K562 (cell line): ENCODE results near the gene DHDDS. TPM values are rescaled to one million over a fixed set of nuclear protein-coding genes. Genes with fewer than 3 reads are reported as not detected.

Experiments used
- ATAC-seq: fragments of 200-7000 bp; cut with Tn5 transposase; 3 replicates; pipeline ENCODE4 v1.9.1; 2020; ENCODE audit warnings: moderate library complexity
- BruUV-seq: library from RNA; stranded (reverse); fragments of 400-500 nt; replicated peaks from 2 replicates; lab custom pipeline; 2021; lab: Mats Ljungman, UMichigan
- CTCF ChIA-PET: fragments of 300-600 bp; formaldehyde crosslinking; extraction: SDS; loops from one replicate; lab custom pipeline; 2021; ENCODE audit warnings: low intra/inter-chr PET ratio; lab: Yijun Ruan, JAX
- POLR2A ChIA-PET: fragments of 300-600, 350-650 bp; sonication (Branson Sonifier 250); formaldehyde crosslinking; extraction: SDS; loops from one replicate; lab custom pipeline; 2021; ENCODE audit warnings: antibody characterized with exemption, inconsistent platforms; lab: Yijun Ruan, JAX
- DNase-seq, 4 experiments: peaks; one replicate each; pipeline versions ENCODE4 v3.0.0 to v3.0.0-alpha.2; 2011 to 2018; ENCODE audit warnings: low spot score in 3 of 4, mixed read lengths in 3 of 4; ENCODE audit errors: extremely low read depth in 1 of 4
- FAIRE-seq: peaks from 2 replicates; lab custom pipeline; 2011; peaks lifted over from hg19 to GRCh38; lab: Jason Lieb, UNC
- H2AFZ ChIP-seq: 2 replicates; pipeline ENCODE4 v1.6.0; 2011; ENCODE audit warnings: low read depth, low read length, control low read depth, inconsistent platforms
- H3K27ac ChIP-seq: fragments of 200-600 bp; 3 replicates; pipeline ENCODE4 v1.8.0; 2011; ENCODE audit warnings: low read depth, mild to moderate bottlenecking, control low read depth, inconsistent platforms, low read length, moderate library complexity, mixed read lengths; ENCODE audit errors: extremely low read depth
- H3K27me3 ChIP-seq, 2 experiments: fragments of 300-600 bp in 1 of 2; 2 replicates in 1 of 2; 3 replicates in 1 of 2; pipeline versions ENCODE4 v1.6.0 to v1.8.0; 2011; ENCODE audit warnings: inconsistent platforms in 2 of 2, low read length in 2 of 2, mild to moderate bottlenecking in 1 of 2, mixed read lengths in 1 of 2, moderate library complexity in 1 of 2; ENCODE audit not compliant: control insufficient read depth in 2 of 2, insufficient read depth in 2 of 2
- H3K36me3 ChIP-seq: fragments of 300-600 bp; 3 replicates; pipeline ENCODE4 v1.8.0; 2011; ENCODE audit warnings: mild to moderate bottlenecking, low read length, inconsistent platforms; ENCODE audit not compliant: control insufficient read depth, insufficient read depth
- H3K4me1 ChIP-seq, 2 experiments: fragments of 200-600 bp in 1 of 2; replicated peaks in 1 of 2; 2 replicates in 1 of 2; 3 replicates in 1 of 2; pipeline versions ENCODE4 v1.5.1 to v1.8.0; 2011; ENCODE audit warnings: inconsistent platforms in 2 of 2, low read length in 2 of 2, mild to moderate bottlenecking in 1 of 2, mixed read lengths in 1 of 2, moderate library complexity in 1 of 2; ENCODE audit not compliant: control insufficient read depth in 2 of 2, insufficient read depth in 2 of 2
- H3K4me2 ChIP-seq: 2 replicates; pipeline ENCODE4 v1.6.1; 2011; ENCODE audit warnings: low read length, control low read depth, inconsistent platforms, mixed read lengths; ENCODE audit not compliant: insufficient read depth
- H3K4me3 ChIP-seq: fragments of 200-600 bp; sonication (generic), shearing (Covaris generic); 2 replicates; pipeline ENCODE4 v1.5.1; 2016; ENCODE audit warnings: control low read depth, inconsistent platforms
- H3K79me2 ChIP-seq: fragments of 200-600 bp; 3 replicates; pipeline ENCODE4 v1.8.0; 2011; ENCODE audit warnings: low read length, inconsistent platforms; ENCODE audit not compliant: control insufficient read depth, insufficient read depth
- H3K9ac ChIP-seq, 2 experiments: 2 replicates each; pipeline versions ENCODE4 v1.6.0 to v1.6.1; 2011; ENCODE audit warnings: low read depth in 2 of 2, low read length in 2 of 2, control low read depth in 1 of 2, inconsistent platforms in 1 of 2, mild to moderate bottlenecking in 1 of 2, mixed read lengths in 1 of 2; ENCODE audit not compliant: insufficient read depth in 1 of 2
- H3K9me1 ChIP-seq: one replicate; pipeline ENCODE4 v1.6.0; 2011; ENCODE audit warnings: inconsistent platforms, mild to moderate bottlenecking, low read length, moderate library complexity; ENCODE audit not compliant: control insufficient read depth, insufficient read depth
- H3K9me3 ChIP-seq: replicated peaks from 2 replicates; pipeline ENCODE4 v1.5.1; 2011; ENCODE audit warnings: low read depth, low read length, inconsistent platforms; ENCODE audit not compliant: control insufficient read depth, insufficient read depth
- H4K20me1 ChIP-seq: replicated peaks from 2 replicates; pipeline ENCODE4 v1.6.1; 2011; ENCODE audit warnings: low read length, inconsistent platforms, mixed read lengths; ENCODE audit not compliant: control insufficient read depth, insufficient read depth
- DACH1 ChIP-seq: fragments of 450-650 bp; IDR thresholded peaks from 2 replicates; pipeline ENCODE4 v1.6.1; 2018; ENCODE audit not compliant: partially characterized antibody
- E2F1 ChIP-seq: sonication (generic); formaldehyde crosslinking; IDR thresholded peaks from 2 replicates; pipeline ENCODE4 v1.8.1; 2023; ENCODE audit warnings: mild to moderate bottlenecking, missing genetic modification reagents, moderate library complexity
- ERF ChIP-seq: fragments of 450-650 bp; formaldehyde crosslinking; IDR thresholded peaks from 2 replicates; pipeline ENCODE4 v1.4.0; 2020; ENCODE audit warnings: mild to moderate bottlenecking, mixed read lengths
- FOXA3 ChIP-seq, 2 experiments: fragments of 450-650 bp in 1 of 2; sonication (generic) in 1 of 2; formaldehyde crosslinking; IDR thresholded peaks in 1 of 2; conservative IDR thresholded peaks in 1 of 2; 2 replicates each; pipeline versions ENCODE4 v1.4.0 to v1.8.0; 2020 to 2022; ENCODE audit warnings: mild to moderate bottlenecking in 2 of 2, missing genetic modification reagents in 1 of 2
- FOXO4 ChIP-seq: fragments of 450-650 bp; formaldehyde crosslinking; IDR thresholded peaks from 2 replicates; pipeline ENCODE4 v1.4.0; 2020; ENCODE audit warnings: mild to moderate bottlenecking, moderate library complexity
- ILF3 ChIP-seq: fragments of 450-650 bp; IDR thresholded peaks from 2 replicates; pipeline ENCODE4 v1.6.1; 2018; ENCODE audit warnings: antibody characterized with exemption, mild to moderate bottlenecking, moderate library complexity, borderline replicate concordance
- MXD1 ChIP-seq: fragments of 250-450 bp; sonication (Bioruptor Pico); IDR thresholded peaks from 2 replicates; pipeline ENCODE4 v1.8.0; 2021; ENCODE audit warnings: borderline replicate concordance, mild to moderate bottlenecking, moderate library complexity; ENCODE audit not compliant: poor library complexity, severe bottlenecking
- PRMT5 ChIP-seq: sonication (generic); formaldehyde crosslinking; IDR thresholded peaks from 2 replicates; pipeline ENCODE4 v1.5.0; 2020; ENCODE audit warnings: missing genetic modification reagents
- STAT5A ChIP-seq: IDR thresholded peaks from 2 replicates; pipeline ENCODE4 v1.6.1; 2012; ENCODE audit warnings: low read length, inconsistent platforms, borderline replicate concordance
- TEAD1 ChIP-seq, 2 experiments: fragments of 450-650 bp in 1 of 2; sonication (generic) in 1 of 2; formaldehyde crosslinking; IDR thresholded peaks; 2 replicates each; pipeline versions ENCODE4 v1.4.0 to v1.8.0; 2020 to 2022; ENCODE audit warnings: mild to moderate bottlenecking in 2 of 2, missing genetic modification reagents in 1 of 2
- TSC22D4 ChIP-seq: fragments of 450-650 bp; IDR thresholded peaks from 2 replicates; pipeline ENCODE4 v1.6.1; 2016; ENCODE audit warnings: missing genetic modification characterization, missing biosample characterization, control low read depth
- ZFPM2 ChIP-seq: fragments of 250-450 bp; sonication (Bioruptor Pico); IDR thresholded peaks from 2 replicates; pipeline ENCODE4 v1.5.1; 2022; ENCODE audit warnings: mild to moderate bottlenecking
- ZNF174 ChIP-seq: fragments of 250-450 bp; sonication (Bioruptor Pico); IDR thresholded peaks from 2 replicates; pipeline ENCODE4 v1.4.0; 2020; ENCODE audit warnings: mild to moderate bottlenecking
- ZNF263 ChIP-seq: sonication (generic); formaldehyde crosslinking; IDR thresholded peaks from 2 replicates; pipeline ENCODE4 v1.8.0; 2022; ENCODE audit warnings: mild to moderate bottlenecking, missing genetic modification reagents, borderline replicate concordance
- ZNF561 ChIP-seq: fragments of 450-650 bp; formaldehyde crosslinking; conservative IDR thresholded peaks from 2 replicates; pipeline ENCODE4 v1.4.0; 2020; ENCODE audit warnings: mild to moderate bottlenecking, moderate library complexity
- WGBS: fragments of 100-300 bp; shearing (Covaris generic); methylation state at CpG from one replicate; pipeline ENCODE4 v1.1.6; 2016; ENCODE audit warnings: low coverage, mixed read lengths; ENCODE audit not compliant: insufficient coverage; ENCODE audit errors: missing lambda C conversion rate; 5-methylcytosine and 5-hydroxymethylcytosine counted together
- in situ Hi-C: fragments of 300-500 bp; cut with MboI; formaldehyde crosslinking; loops from 4 replicates; pipeline ENCODE4 v1.15.0; 2018; ENCODE audit warnings: inconsistent platforms, mixed read lengths
- intact Hi-C: fragments of 100-400 bp; cut with micrococcal nuclease; formaldehyde crosslinking; loops from 2 replicates; pipeline ENCODE4 v1.14.2; 2022
- polyA plus RNA-seq, 8 experiments: library from polyadenylated mRNA; depleted of rRNA in 4 of 8; stranded (reverse) in 5 of 8; unstranded in 3 of 8; fragments of >200 nt; fragmentation: Nextera tagmentation in 2 of 8; fragmentation: Illumina TruSeq in 1 of 8; extraction: Ambion mirVana in 2 of 8; extraction: Trizol in 1 of 8; gene quantifications; 2 replicates each; pipeline versions ENCODE4 v1.2.1 to v1.2.3, GENCODE V29; 2011 to 2014; ENCODE audit warnings: inconsistent platforms in 1 of 8, missing spikeins in 1 of 8
- total RNA-seq, 7 experiments: library from RNA; depleted of rRNA in 6 of 7; stranded (reverse); fragments of >200 nt in 6 of 7; fragmentation: Illumina TruSeq in 2 of 7; extraction: Trizol in 2 of 7; gene quantifications; 2 replicates each; pipeline versions ENCODE4 v1.2.1 to v1.2.3, GENCODE V29; 2011 to 2021; ENCODE audit warnings: low replicate concordance in 1 of 7
- TF ChIP-seq, protein P1 (sequence below): fragments of 450-650 bp; IDR thresholded peaks from 2 replicates; pipeline ENCODE4 v1.7.1; 2018; ENCODE audit warnings: mild to moderate bottlenecking, low read depth; ENCODE audit not compliant: partially characterized antibody

The DHDDS gene
- total and polyA plus RNA-seq, 9 of the 15 experiments (the other 6 are each of a cell fraction or from before 2014, with no cell fraction given), result 33.3 to 55.0 (median 44.3) TPM

DNA sequence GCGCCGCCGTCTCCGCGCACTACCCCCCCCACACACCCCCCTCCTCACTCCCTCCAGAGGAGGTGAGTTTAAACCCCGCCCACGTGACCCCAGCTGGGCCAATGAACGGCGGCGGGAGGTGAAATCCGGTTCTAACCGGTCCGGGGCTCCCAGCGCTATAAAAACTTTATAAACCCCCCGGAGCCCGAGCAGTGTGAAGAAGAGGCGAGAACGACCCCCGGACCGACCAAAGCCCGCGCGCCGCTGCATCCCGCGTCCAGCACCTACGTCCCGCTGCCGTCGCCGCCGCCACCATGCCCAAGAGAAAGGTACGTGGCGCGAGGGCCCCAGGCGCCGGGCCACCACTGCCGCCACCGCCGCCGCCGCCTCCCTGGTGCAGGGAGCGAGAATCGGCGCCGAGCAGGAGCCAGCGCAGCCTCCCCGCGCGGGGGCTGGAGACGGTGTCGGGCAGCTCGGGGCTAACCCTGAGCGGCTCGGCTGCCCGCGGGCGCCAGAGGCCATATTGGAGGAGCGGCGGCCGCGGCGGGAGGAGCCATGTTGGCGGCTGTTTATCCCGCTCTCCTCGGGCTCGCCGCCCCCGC lies 40.3 kb downstream of the DHDDS start, which contains the start of gene HMGN2:
Gene HMGN2, plus strand, starts transcription at position 121 of the 581 bp plus-strand sequence. Its CDS starts 173 bp downstream, at position 294.
- peak; percentile 91 to 97 (median 94) for DNase-seq
- peaks cover 29 to 30% of the 10 kb centered on the region in 2 experiments; a peak in 4 of 5 replicates for H3K4me1 ChIP-seq
- peaks cover 63% of the 10 kb centered on the region for H3K36me3 ChIP-seq
- H3K9me1 ChIP-seq, result no peaks in the 10 kb centered on the region
- peak within 1 kb of the TSS; percentile 98 to 99 for H3K9ac ChIP-seq
- H3K27me3 ChIP-seq, result no peaks in the 10 kb centered on the region
- BruUV-seq, result no TSS peak
- H3K4me3 ChIP-seq, result peak within 1 kb of the TSS; percentile 95
- ATAC-seq, result peak; percentile 80
- WGBS, result under 1% methylated on average over 35 of the region's 69 CpGs
- CTCF ChIA-PET, result no interaction called here
- POLR2A ChIA-PET, result interaction anchor here (0.5 to 3.8 kb wide), 23 partner anchors 11 to 1018 kb away, joined by 3 to 32 read pairs (median 4); partner anchors contain the start of genes DHDDS and WASF2
- peak within 1 kb of the TSS; percentile 83 for H2AFZ ChIP-seq
- peaks cover 28% of the 10 kb centered on the region for H3K79me2 ChIP-seq
- peak within 1 kb of the TSS; percentile 100 for H3K27ac ChIP-seq
- intact Hi-C loops (no loop called here), in situ Hi-C loops (no loop called here)
- peak within 1 kb of the TSS; percentile 90 for H3K4me2 ChIP-seq
- no peaks in the 10 kb centered on the region for H3K9me3 ChIP-seq
- peaks cover 16% of the 10 kb centered on the region for H4K20me1 ChIP-seq
- FAIRE-seq, result peak; percentile 64
- TF ChIP-seq STAT5A, result no peak
- TF ChIP-seq TSC22D4 (tag), result no peak
- 0 out of 4 replicates have a peak, but pooled peaks of 1 of the 2 experiments have one; percentile 52 for TF ChIP-seq FOXA3 (CRISPR knock-in tag; conservative IDR thresholded peaks at IDR 0.05 in 1 of 2, IDR thresholded peaks at IDR 0.05 in 1 of 2)
- TF ChIP-seq ZNF263, result 0 out of 2 replicates have a peak, but pooled peaks have one; percentile 22
- TF ChIP-seq, protein P1, sequence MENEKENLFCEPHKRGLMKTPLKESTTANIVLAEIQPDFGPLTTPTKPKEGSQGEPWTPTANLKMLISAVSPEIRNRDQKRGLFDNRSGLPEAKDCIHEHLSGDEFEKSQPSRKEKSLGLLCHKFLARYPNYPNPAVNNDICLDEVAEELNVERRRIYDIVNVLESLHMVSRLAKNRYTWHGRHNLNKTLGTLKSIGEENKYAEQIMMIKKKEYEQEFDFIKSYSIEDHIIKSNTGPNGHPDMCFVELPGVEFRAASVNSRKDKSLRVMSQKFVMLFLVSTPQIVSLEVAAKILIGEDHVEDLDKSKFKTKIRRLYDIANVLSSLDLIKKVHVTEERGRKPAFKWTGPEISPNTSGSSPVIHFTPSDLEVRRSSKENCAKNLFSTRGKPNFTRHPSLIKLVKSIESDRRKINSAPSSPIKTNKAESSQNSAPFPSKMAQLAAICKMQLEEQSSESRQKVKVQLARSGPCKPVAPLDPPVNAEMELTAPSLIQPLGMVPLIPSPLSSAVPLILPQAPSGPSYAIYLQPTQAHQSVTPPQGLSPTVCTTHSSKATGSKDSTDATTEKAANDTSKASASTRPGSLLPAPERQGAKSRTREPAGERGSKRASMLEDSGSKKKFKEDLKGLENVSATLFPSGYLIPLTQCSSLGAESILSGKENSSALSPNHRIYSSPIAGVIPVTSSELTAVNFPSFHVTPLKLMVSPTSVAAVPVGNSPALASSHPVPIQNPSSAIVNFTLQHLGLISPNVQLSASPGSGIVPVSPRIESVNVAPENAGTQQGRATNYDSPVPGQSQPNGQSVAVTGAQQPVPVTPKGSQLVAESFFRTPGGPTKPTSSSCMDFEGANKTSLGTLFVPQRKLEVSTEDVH, result no peak
- peak; percentile 79; the same call in 1 of the 2 replicates for TF ChIP-seq PRMT5 (CRISPR knock-in tag)
- TF ChIP-seq DACH1, result no peak
- no peak for TF ChIP-seq MXD1
- TF ChIP-seq E2F1, result no peak
- TF ChIP-seq ZNF561, result no peak
- TF ChIP-seq ZNF174, result no peak
- peak; percentile 98 for TF ChIP-seq ERF (CRISPR knock-in tag)
- TF ChIP-seq FOXO4 (CRISPR knock-in tag), result peak; percentile 74; the same call in 1 of the 2 replicates
- TF ChIP-seq TEAD1 (CRISPR knock-in tag; IDR thresholded peaks at IDR 0.05), result peak in 1 of 2 experiments; percentile 71; a peak in 2 of 4 replicates
- TF ChIP-seq ILF3, result no peak
- peak; percentile 63; the same call in 1 of the 2 replicates for TF ChIP-seq ZFPM2 (CRISPR knock-in tag)
